ENCODE measurements around the gene PATJ. TPM values are rescaled to one million over a fixed set of nuclear protein-coding genes. Genes with fewer than 3 reads are reported as not detected.

The PATJ gene
- total RNA-seq, 1 experiment from 2014 or later, result 57.9 TPM

DNA sequence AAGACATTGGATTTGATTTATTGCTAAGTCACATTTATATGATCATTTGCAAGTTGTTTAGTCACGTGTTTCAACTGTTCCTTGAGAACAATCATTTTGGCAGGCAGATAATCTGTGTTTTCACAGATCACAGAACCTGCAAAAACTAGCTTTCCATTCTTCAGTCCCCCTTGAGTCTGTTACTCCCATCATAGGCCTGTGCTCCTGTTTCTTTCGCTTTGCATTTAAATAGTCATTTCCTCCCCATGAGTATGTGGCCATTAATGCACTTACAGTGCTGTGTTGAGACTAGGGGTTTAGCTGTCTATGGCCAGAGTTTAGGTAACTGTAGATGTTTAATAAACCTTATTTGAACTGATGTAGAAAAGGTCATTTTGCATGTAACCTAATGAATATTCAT, 214.5 kb downstream of the PATJ start:
- ChIA-PET CTCF (no interaction called here), POLR2A (no interaction called here)
- H3K9me3 Mint-ChIP-seq, result no peaks in the 10 kb centered on the region
- H3K4me1 Mint-ChIP-seq, result peaks cover 48% of the 10 kb centered on the region
- H3K36me3 Mint-ChIP-seq, result no peaks in the 10 kb centered on the region
- DNase-seq (ENCODE audit: low spot score), result no peak
- H3K4me3 Mint-ChIP-seq, result peak overlapping the region; percentile 3; the same call in 1 of the 2 replicates
- TF ChIP-seq ZNF396 (CRISPR knock-in tag; IDR thresholded peaks at IDR 0.05; ENCODE audit: borderline replicate concordance) (no peak), PRRX2 (CRISPR knock-in tag; IDR thresholded peaks at IDR 0.05) (no peak), SP1 (CRISPR knock-in tag; conservative IDR thresholded peaks at IDR 0.05) (no peak), NFATC4 (CRISPR knock-in tag; IDR thresholded peaks at IDR 0.05) (no peak), CBFB (CRISPR knock-in tag; IDR thresholded peaks at IDR 0.05; ENCODE audit: low read depth) (no peak), SOX15 (CRISPR knock-in tag; IDR thresholded peaks at IDR 0.05) (no peak), SMAD3 (CRISPR knock-in tag; IDR thresholded peaks at IDR 0.05; ENCODE audit: borderline replicate concordance) (no peak), TEAD1 (CRISPR knock-in tag; IDR thresholded peaks at IDR 0.05) (no peak), KAT7 (CRISPR knock-in tag; IDR thresholded peaks at IDR 0.05; ENCODE audit: borderline replicate concordance) (no peak), TEAD4 (CRISPR knock-in tag; IDR thresholded peaks at IDR 0.05) (no peak), TCF7 (CRISPR knock-in tag; IDR thresholded peaks at IDR 0.05; ENCODE audit: low read depth) (no peak)
- TF ChIP-seq, protein P1, sequence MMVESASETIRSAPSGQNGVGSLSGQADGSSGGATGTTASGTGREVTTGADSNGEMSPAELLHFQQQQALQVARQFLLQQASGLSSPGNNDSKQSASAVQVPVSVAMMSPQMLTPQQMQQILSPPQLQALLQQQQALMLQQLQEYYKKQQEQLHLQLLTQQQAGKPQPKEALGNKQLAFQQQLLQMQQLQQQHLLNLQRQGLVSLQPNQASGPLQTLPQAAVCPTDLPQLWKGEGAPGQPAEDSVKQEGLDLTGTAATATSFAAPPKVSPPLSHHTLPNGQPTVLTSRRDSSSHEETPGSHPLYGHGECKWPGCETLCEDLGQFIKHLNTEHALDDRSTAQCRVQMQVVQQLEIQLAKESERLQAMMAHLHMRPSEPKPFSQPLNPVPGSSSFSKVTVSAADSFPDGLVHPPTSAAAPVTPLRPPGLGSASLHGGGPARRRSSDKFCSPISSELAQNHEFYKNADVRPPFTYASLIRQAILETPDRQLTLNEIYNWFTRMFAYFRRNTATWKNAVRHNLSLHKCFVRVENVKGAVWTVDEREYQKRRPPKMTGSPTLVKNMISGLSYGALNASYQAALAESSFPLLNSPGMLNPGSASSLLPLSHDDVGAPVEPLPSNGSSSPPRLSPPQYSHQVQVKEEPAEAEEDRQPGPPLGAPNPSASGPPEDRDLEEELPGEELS (CRISPR knock-in tag; IDR thresholded peaks at IDR 0.05), result no peak
- TF ChIP-seq, protein P2, sequence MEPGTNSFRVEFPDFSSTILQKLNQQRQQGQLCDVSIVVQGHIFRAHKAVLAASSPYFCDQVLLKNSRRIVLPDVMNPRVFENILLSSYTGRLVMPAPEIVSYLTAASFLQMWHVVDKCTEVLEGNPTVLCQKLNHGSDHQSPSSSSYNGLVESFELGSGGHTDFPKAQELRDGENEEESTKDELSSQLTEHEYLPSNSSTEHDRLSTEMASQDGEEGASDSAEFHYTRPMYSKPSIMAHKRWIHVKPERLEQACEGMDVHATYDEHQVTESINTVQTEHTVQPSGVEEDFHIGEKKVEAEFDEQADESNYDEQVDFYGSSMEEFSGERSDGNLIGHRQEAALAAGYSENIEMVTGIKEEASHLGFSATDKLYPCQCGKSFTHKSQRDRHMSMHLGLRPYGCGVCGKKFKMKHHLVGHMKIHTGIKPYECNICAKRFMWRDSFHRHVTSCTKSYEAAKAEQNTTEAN (CRISPR knock-in tag; IDR thresholded peaks at IDR 0.05), result no peak
- TF ChIP-seq, protein P3, sequence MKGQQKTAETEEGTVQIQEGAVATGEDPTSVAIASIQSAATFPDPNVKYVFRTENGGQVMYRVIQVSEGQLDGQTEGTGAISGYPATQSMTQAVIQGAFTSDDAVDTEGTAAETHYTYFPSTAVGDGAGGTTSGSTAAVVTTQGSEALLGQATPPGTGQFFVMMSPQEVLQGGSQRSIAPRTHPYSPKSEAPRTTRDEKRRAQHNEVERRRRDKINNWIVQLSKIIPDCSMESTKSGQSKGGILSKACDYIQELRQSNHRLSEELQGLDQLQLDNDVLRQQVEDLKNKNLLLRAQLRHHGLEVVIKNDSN (CRISPR knock-in tag; IDR thresholded peaks at IDR 0.05), result no peak
- TF ChIP-seq, protein P4, sequence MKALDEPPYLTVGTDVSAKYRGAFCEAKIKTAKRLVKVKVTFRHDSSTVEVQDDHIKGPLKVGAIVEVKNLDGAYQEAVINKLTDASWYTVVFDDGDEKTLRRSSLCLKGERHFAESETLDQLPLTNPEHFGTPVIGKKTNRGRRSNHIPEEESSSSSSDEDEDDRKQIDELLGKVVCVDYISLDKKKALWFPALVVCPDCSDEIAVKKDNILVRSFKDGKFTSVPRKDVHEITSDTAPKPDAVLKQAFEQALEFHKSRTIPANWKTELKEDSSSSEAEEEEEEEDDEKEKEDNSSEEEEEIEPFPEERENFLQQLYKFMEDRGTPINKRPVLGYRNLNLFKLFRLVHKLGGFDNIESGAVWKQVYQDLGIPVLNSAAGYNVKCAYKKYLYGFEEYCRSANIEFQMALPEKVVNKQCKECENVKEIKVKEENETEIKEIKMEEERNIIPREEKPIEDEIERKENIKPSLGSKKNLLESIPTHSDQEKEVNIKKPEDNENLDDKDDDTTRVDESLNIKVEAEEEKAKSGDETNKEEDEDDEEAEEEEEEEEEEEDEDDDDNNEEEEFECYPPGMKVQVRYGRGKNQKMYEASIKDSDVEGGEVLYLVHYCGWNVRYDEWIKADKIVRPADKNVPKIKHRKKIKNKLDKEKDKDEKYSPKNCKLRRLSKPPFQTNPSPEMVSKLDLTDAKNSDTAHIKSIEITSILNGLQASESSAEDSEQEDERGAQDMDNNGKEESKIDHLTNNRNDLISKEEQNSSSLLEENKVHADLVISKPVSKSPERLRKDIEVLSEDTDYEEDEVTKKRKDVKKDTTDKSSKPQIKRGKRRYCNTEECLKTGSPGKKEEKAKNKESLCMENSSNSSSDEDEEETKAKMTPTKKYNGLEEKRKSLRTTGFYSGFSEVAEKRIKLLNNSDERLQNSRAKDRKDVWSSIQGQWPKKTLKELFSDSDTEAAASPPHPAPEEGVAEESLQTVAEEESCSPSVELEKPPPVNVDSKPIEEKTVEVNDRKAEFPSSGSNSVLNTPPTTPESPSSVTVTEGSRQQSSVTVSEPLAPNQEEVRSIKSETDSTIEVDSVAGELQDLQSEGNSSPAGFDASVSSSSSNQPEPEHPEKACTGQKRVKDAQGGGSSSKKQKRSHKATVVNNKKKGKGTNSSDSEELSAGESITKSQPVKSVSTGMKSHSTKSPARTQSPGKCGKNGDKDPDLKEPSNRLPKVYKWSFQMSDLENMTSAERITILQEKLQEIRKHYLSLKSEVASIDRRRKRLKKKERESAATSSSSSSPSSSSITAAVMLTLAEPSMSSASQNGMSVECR (CRISPR knock-in tag; IDR thresholded peaks at IDR 0.05; ENCODE audit: borderline replicate concordance), result no peak
- ATAC-seq, result peak; percentile 83
- H3K27ac Mint-ChIP-seq, result peak overlapping the region; percentile 93
- H3K27me3 Mint-ChIP-seq (ENCODE audit: low read depth), result no peaks in the 10 kb centered on the region

DNA sequence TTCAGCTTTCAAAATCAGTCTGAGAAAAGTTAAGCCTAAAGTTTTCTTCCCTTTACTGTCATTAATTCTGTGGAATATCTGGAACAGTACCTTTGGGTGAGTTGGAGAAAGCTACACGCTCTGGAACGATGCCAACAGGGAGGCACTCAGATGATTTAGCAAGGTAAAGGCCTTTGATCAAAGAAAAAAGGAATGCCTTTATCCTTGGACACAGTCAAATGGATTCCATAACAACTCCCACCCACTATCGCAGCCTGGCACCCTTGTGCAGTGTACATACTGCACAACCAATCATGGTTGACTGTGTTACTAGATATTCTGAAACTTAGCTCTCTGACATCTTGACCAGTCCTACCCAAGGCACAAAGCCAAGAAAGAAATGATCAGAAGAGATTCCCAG, 218.7 kb downstream of the PATJ start:
- no peak overlapping the region for H3K4me3 Mint-ChIP-seq

More for the DNA sequence above, 218.7 kb downstream of the PATJ start:
- no peak for ATAC-seq
- Mint-ChIP-seq H3K36me3 (no peaks in the 10 kb centered on the region; the same call in none of the 2 replicates), H3K27ac (no peak overlapping the region), H3K4me1 (peaks cover 22% of the 10 kb centered on the region), H3K9me3 (peaks cover 4% of the 10 kb centered on the region), H3K27me3 (ENCODE audit: low read depth) (no peaks in the 10 kb centered on the region)
- TF ChIP-seq NR3C1 (CRISPR knock-in tag; conservative IDR thresholded peaks at IDR 0.05; ENCODE audit: low read depth), result no peak
- no peak for TF ChIP-seq FOXK1 (CRISPR knock-in tag; IDR thresholded peaks at IDR 0.05)
- TF ChIP-seq, protein P5, sequence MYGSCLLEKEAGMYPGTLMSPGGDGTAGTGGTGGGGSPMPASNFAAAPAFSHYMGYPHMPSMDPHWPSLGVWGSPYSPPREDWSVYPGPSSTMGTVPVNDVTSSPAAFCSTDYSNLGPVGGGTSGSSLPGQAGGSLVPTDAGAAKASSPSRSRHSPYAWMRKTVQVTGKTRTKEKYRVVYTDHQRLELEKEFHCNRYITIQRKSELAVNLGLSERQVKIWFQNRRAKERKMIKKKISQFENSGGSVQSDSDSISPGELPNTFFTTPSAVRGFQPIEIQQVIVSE (CRISPR knock-in tag; IDR thresholded peaks at IDR 0.05; ENCODE audit: borderline replicate concordance), result no peak
- ChIA-PET CTCF (interaction anchor here (1.2 kb wide), 1 partner anchor 10 kb away, joined by 3 read pairs; no protein-coding TSS in a partner anchor), POLR2A (no interaction called here)
- no peak for DNase-seq (ENCODE audit: low spot score)

All from WTC11 (cell line).